NB4 (cell line): ENCODE results near the gene USB1.

Experiments
- MYC ChIP-seq: IDR thresholded peaks from 2 replicates; pipeline ENCODE4 v1.6.1; 2011; ENCODE audit warnings: low read depth, low read length
- POLR2A ChIP-seq: IDR thresholded peaks from 2 replicates; pipeline ENCODE4 v1.6.1; 2011; ENCODE audit warnings: mild to moderate bottlenecking; ENCODE audit not compliant: insufficient read length; ENCODE audit errors: extremely low read depth
- TF ChIP-seq, protein P1 (sequence below): IDR thresholded peaks from one replicate; pipeline ENCODE4 v1.5.1; 2012; ENCODE audit warnings: low read depth, low read length
- TF ChIP-seq, protein P2 (sequence below): IDR thresholded peaks from 2 replicates; pipeline ENCODE4 v1.6.1; 2011; ENCODE audit warnings: low read depth, low read length

DNA sequence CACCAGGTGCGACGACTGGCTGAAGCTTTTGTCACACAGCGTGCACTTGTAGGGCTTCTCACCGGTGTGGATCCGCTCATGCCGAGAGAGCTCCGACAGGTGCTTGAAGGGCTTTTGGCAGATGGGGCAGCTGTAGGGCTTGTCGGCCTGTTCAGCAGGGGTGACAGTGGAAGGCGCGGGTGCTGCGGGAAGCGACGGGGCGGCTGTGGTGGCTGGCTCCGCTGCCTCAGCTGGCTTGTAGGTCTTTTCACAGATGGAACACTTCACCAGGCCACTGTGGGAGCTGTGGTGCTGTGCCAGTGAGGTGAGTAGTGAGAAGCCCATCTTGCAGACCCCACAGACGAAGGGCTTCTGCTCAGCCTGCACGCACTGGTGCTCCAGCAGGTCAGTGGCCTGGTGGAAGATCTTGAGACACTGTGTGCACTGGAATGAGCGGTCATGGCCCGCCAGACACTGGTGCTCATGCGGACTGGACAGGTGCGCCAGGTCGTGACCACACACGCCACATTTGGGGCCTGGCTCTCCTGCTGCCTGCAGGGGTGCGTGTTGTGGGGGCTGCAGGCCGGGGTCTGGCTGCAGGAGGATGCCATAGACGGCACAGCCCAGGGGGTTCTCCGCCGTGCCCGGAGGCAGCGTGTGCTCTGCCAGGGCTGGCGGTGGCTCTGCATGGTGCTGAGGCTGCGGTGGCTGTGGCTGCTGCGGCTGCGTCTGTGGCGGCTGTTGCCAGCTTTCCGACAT, 3.5 kb upstream of the USB1 start:
- TF ChIP-seq, protein P1, sequence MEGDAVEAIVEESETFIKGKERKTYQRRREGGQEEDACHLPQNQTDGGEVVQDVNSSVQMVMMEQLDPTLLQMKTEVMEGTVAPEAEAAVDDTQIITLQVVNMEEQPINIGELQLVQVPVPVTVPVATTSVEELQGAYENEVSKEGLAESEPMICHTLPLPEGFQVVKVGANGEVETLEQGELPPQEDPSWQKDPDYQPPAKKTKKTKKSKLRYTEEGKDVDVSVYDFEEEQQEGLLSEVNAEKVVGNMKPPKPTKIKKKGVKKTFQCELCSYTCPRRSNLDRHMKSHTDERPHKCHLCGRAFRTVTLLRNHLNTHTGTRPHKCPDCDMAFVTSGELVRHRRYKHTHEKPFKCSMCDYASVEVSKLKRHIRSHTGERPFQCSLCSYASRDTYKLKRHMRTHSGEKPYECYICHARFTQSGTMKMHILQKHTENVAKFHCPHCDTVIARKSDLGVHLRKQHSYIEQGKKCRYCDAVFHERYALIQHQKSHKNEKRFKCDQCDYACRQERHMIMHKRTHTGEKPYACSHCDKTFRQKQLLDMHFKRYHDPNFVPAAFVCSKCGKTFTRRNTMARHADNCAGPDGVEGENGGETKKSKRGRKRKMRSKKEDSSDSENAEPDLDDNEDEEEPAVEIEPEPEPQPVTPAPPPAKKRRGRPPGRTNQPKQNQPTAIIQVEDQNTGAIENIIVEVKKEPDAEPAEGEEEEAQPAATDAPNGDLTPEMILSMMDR, result no peak
- no peak for TF ChIP-seq POLR2A
- TF ChIP-seq, protein P2, sequence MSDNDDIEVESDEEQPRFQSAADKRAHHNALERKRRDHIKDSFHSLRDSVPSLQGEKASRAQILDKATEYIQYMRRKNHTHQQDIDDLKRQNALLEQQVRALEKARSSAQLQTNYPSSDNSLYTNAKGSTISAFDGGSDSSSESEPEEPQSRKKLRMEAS, result no peak
- TF ChIP-seq MYC, result no peak
